SU-DHL-6 (cell line): ENCODE measurements around the gene OR6K2.

Experiments
- EZH2phosphoT487 ChIP-seq: fragments of 200-600 bp; sonication (generic), shearing (Covaris generic); conservative IDR thresholded peaks from 2 replicates; pipeline ENCODE4 v1.6.1; 2018; ENCODE audit warnings: mild to moderate bottlenecking, antibody characterized with exemption, low read length, moderate library complexity, mixed read lengths
- TF ChIP-seq, protein P1 (sequence below): fragments of 200-600 bp; sonication (generic); IDR thresholded peaks from one replicate; pipeline ENCODE4 v1.5.1; 2017; ENCODE audit warnings: antibody characterized with exemption, mild to moderate bottlenecking, low read length, moderate library complexity; ENCODE audit not compliant: insufficient read depth, poor library complexity, severe bottlenecking

DNA sequence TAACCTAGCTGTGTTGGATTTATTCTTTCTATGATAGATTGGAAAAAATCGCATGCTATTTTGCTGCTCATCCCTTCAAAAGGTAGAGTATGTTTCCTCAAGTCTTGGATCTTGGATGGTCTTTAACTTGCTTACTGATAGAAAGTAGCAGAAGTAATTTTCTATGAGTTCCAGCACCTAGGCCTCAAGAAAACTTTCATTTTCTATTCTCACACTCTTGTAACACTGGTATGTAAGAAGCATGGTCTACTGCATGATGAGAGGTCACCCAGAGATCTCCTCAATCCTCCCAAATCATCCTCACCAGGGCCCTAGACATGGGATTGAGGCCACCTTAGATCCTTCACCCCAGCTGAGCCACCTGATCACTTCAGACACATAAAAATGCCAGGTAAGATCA, 21.2 kb downstream of the OR6K2 start:
- TF ChIP-seq, protein P1, sequence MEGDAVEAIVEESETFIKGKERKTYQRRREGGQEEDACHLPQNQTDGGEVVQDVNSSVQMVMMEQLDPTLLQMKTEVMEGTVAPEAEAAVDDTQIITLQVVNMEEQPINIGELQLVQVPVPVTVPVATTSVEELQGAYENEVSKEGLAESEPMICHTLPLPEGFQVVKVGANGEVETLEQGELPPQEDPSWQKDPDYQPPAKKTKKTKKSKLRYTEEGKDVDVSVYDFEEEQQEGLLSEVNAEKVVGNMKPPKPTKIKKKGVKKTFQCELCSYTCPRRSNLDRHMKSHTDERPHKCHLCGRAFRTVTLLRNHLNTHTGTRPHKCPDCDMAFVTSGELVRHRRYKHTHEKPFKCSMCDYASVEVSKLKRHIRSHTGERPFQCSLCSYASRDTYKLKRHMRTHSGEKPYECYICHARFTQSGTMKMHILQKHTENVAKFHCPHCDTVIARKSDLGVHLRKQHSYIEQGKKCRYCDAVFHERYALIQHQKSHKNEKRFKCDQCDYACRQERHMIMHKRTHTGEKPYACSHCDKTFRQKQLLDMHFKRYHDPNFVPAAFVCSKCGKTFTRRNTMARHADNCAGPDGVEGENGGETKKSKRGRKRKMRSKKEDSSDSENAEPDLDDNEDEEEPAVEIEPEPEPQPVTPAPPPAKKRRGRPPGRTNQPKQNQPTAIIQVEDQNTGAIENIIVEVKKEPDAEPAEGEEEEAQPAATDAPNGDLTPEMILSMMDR = no peak
- TF ChIP-seq EZH2phosphoT487 = no peak
